K562 (cell line): ENCODE results near the gene MMEL1. TPM values are rescaled to one million over a fixed set of nuclear protein-coding genes. Genes with fewer than 3 reads are reported as not detected.
A peak's percentile ranks its signal among the peaks of the same experiment; 100 is the strongest.

ENCODE experiments used
- ARID2 ChIP-seq: fragments of 450-650 bp; IDR thresholded peaks from 2 replicates; pipeline ENCODE4 v1.6.1; 2017; ENCODE audit warnings: antibody characterized with exemption, mild to moderate bottlenecking
- CBX3 ChIP-seq, 2 experiments: IDR thresholded peaks; 1 replicate in 1 of 2; 2 replicates in 1 of 2; pipeline ENCODE4 v1.6.1; 2012; ENCODE audit warnings: inconsistent platforms in 2 of 2, low read length in 2 of 2, borderline replicate concordance in 1 of 2, control low read depth in 1 of 2
- CHCHD3 ChIP-seq: fragments of 250-450 bp; sonication (Bioruptor Pico); IDR thresholded peaks from 2 replicates; pipeline ENCODE4 v2.1.2; 2022; ENCODE audit warnings: mild to moderate bottlenecking
- CHD1 ChIP-seq: fragments of 200-600 bp; sonication (generic); IDR thresholded peaks from one replicate; pipeline ENCODE4 v1.6.1; 2012; ENCODE audit warnings: mild to moderate bottlenecking, moderate library complexity, low read length, inconsistent platforms
- CHD2 ChIP-seq: IDR thresholded peaks from 2 replicates; pipeline ENCODE4 v1.6.1; 2011; ENCODE audit warnings: low read depth, low read length
- JUND ChIP-seq, 2 experiments: IDR thresholded peaks; 2 replicates in 1 of 2; 3 replicates in 1 of 2; pipeline ENCODE4 v1.6.1; 2011; ENCODE audit warnings: borderline replicate concordance in 2 of 2, low read depth in 2 of 2, low read length in 2 of 2, improper control_type of control experiment in 1 of 2, missing biosample characterization in 1 of 2, missing genetic modification characterization in 1 of 2, missing genetic modification reagents in 1 of 2
- NFIC ChIP-seq: fragments of 450-650 bp; IDR thresholded peaks from 2 replicates; pipeline ENCODE4 v1.6.1; 2017; ENCODE audit warnings: mild to moderate bottlenecking, inconsistent platforms
- RBBP5 ChIP-seq: fragments of 200-600 bp; sonication (generic); IDR thresholded peaks from 2 replicates; pipeline ENCODE4 v1.6.1; 2012; ENCODE audit warnings: borderline replicate concordance, mild to moderate bottlenecking, low read length, control low read depth, inconsistent platforms; ENCODE audit not compliant: insufficient read depth, poor library complexity, severe bottlenecking
- RBM39 ChIP-seq: fragments of 200-400 bp; formaldehyde crosslinking; optimal IDR thresholded peaks from 2 replicates; pipeline ENCODE3; 2018; ENCODE audit warnings: low read depth, low read length
- RCOR1 ChIP-seq, 2 experiments: IDR thresholded peaks; 2 replicates each; pipeline ENCODE4 v1.6.1; 2012; ENCODE audit warnings: low read depth in 2 of 2, low read length in 2 of 2, borderline replicate concordance in 1 of 2, improper control_type of control experiment in 1 of 2
- REST ChIP-seq, 2 experiments: fragments of 450-650 bp; formaldehyde crosslinking in 1 of 2; IDR thresholded peaks; 2 replicates each; pipeline versions ENCODE4 v1.4.0 to v1.6.1; 2014 to 2020; ENCODE audit warnings: mild to moderate bottlenecking in 2 of 2, borderline replicate concordance in 1 of 2, low read depth in 1 of 2
- TAL1 ChIP-seq: fragments of 450-650 bp; IDR thresholded peaks from 2 replicates; pipeline ENCODE4 v1.6.1; 2016; ENCODE audit warnings: mild to moderate bottlenecking
- WHSC1 ChIP-seq: IDR thresholded peaks from one replicate; pipeline ENCODE4 v1.6.1; 2012; ENCODE audit warnings: low read length, control low read depth, inconsistent platforms
- ZBTB7A ChIP-seq: IDR thresholded peaks from 2 replicates; pipeline ENCODE4 v1.6.1; 2011; ENCODE audit warnings: low read depth, mild to moderate bottlenecking, low read length, moderate library complexity, borderline replicate concordance; ENCODE audit not compliant: control insufficient read depth
- ZEB2 ChIP-seq: fragments of 450-650 bp; IDR thresholded peaks from 2 replicates; pipeline ENCODE4 v1.6.1; 2016
- ZNF24 ChIP-seq: fragments of 450-650 bp; IDR thresholded peaks from 2 replicates; pipeline ENCODE4 v1.6.1; 2016
- ZNF444 ChIP-seq: fragments of 250-450 bp; sonication (Bioruptor Pico); IDR thresholded peaks from 2 replicates; pipeline ENCODE4 v1.4.0; 2020; ENCODE audit warnings: mild to moderate bottlenecking, moderate library complexity
- polyA plus RNA-seq, 8 experiments: library from polyadenylated mRNA; depleted of rRNA in 4 of 8; stranded (reverse) in 5 of 8; unstranded in 3 of 8; fragments of >200 nt; fragmentation: Nextera tagmentation in 2 of 8; fragmentation: Illumina TruSeq in 1 of 8; extraction: Ambion mirVana in 2 of 8; extraction: Trizol in 1 of 8; gene quantifications; 2 replicates each; pipeline versions ENCODE4 v1.2.1 to v1.2.3, GENCODE V29; 2011 to 2014; ENCODE audit warnings: inconsistent platforms in 1 of 8, missing spikeins in 1 of 8
- total RNA-seq, 7 experiments: library from RNA; depleted of rRNA in 6 of 7; stranded (reverse); fragments of >200 nt in 6 of 7; fragmentation: Illumina TruSeq in 2 of 7; extraction: Trizol in 2 of 7; gene quantifications; 2 replicates each; pipeline versions ENCODE4 v1.2.1 to v1.2.3, GENCODE V29; 2011 to 2021; ENCODE audit warnings: low replicate concordance in 1 of 7
- TF ChIP-seq, protein P1 (sequence below): sonication (generic); formaldehyde crosslinking; IDR thresholded peaks from 2 replicates; pipeline ENCODE4 v1.8.0; 2022; ENCODE audit warnings: missing genetic modification reagents, mild to moderate bottlenecking, moderate library complexity, borderline replicate concordance
- TF ChIP-seq, protein P2 (sequence below): sonication (generic); formaldehyde crosslinking; IDR thresholded peaks from 2 replicates; pipeline ENCODE4 v1.8.1; 2022; ENCODE audit warnings: missing genetic modification reagents

MMEL1 gene
- total and polyA plus RNA-seq, 9 of the 15 experiments (the other 6 are each of a cell fraction or from before 2014, with no cell fraction given) = not detected

DNA sequence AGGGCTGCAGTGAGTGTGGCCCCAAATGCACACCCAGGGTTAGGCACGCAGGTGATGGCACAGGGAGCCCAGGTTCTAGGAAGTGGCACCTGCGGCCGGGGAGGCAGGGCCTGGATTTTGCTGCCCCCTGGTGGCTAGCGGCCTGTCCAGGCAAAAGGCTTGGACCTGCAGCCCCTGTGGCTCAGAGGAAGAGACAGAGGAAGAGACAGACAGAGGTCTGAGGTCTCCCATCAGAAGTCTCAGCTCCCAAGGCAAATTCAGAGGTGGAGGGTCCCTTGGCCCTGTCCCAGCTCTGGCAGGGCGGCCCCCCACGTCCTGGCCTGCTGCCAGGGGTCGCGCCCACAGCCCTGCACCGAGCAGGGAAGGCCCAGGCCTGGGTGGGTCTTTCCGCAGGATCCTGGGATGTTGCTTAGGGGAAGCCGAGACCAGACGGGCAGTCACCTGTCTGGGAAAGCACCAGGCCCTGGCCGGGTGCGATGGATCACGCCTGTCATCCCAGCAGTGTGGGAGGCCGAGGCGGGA is 84.7 kb downstream of the MMEL1 start (continued):
- TF ChIP-seq REST (IDR thresholded peaks at IDR 0.05; ENCODE audit: borderline replicate concordance) (peak; percentile 89), REST (CRISPR knock-in tag; IDR thresholded peaks at IDR 0.05; ENCODE audit: low read depth) (no peak), TAL1 (no peak), WHSC1 (no peak), CHCHD3 (no peak), ZBTB7A (peak; percentile 66; the same call in 1 of the 2 replicates), CBX3 (IDR thresholded peaks at IDR 0.05; ENCODE audit: borderline replicate concordance in 1 of 2, low read length in 2 of 2) (no peak), RBBP5 (peak; percentile 32), CHD2 (no peak), NFIC (peak; percentile 93), ZEB2 (peak; percentile 62), ARID2 (peak; percentile 87), JUND (IDR thresholded peaks at IDR 0.05; ENCODE audit: borderline replicate concordance, low read depth, low read length) (0 out of 2 replicates have a peak, but pooled peaks have one; percentile 12), JUND (tag; IDR thresholded peaks at IDR 0.05; ENCODE audit: borderline replicate concordance, low read depth, low read length) (no peak; the same call in 2 of the 3 replicates), RBM39 (peak; percentile 40), ZNF24 (no peak), ZNF444 (CRISPR knock-in tag) (no peak), CHD1 (peak; percentile 57), RCOR1 (IDR thresholded peaks at IDR 0.05; ENCODE audit: borderline replicate concordance in 1 of 2, low read depth in 2 of 2, low read length in 2 of 2) (peak in 1 of 2 experiments; percentile 63; a peak in 2 of 4 replicates)
- TF ChIP-seq, protein P1, sequence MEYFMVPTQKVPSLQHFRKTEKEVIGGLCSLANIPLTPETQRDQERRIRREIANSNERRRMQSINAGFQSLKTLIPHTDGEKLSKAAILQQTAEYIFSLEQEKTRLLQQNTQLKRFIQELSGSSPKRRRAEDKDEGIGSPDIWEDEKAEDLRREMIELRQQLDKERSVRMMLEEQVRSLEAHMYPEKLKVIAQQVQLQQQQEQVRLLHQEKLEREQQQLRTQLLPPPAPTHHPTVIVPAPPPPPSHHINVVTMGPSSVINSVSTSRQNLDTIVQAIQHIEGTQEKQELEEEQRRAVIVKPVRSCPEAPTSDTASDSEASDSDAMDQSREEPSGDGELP (CRISPR knock-in tag) = peak; percentile 59; the same call in 1 of the 2 replicates
- TF ChIP-seq, protein P2, sequence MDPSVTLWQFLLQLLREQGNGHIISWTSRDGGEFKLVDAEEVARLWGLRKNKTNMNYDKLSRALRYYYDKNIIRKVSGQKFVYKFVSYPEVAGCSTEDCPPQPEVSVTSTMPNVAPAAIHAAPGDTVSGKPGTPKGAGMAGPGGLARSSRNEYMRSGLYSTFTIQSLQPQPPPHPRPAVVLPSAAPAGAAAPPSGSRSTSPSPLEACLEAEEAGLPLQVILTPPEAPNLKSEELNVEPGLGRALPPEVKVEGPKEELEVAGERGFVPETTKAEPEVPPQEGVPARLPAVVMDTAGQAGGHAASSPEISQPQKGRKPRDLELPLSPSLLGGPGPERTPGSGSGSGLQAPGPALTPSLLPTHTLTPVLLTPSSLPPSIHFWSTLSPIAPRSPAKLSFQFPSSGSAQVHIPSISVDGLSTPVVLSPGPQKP (CRISPR knock-in tag) = no peak
